K562 (cell line): ENCODE results near the gene VPS37D. TPM values are rescaled to one million over a fixed set of nuclear protein-coding genes. Genes with fewer than 3 reads are reported as not detected.
A peak's percentile ranks its signal among the peaks of the same experiment; 100 is the strongest.

Source experiments
- CCAR2 ChIP-seq: fragments of 200-400 bp; formaldehyde crosslinking; IDR thresholded peaks from 2 replicates; pipeline ENCODE4 v1.6.1; 2017; ENCODE audit warnings: mild to moderate bottlenecking, low read depth, low read length
- CREB1 ChIP-seq, 2 experiments: sonication (generic) in 1 of 2; formaldehyde crosslinking in 1 of 2; IDR thresholded peaks; 2 replicates each; pipeline versions ENCODE4 v1.6.1 to v1.8.0; 2012 to 2022; ENCODE audit warnings: inconsistent platforms in 1 of 2, mild to moderate bottlenecking in 1 of 2, missing genetic modification reagents in 1 of 2, moderate library complexity in 1 of 2
- HDAC6 ChIP-seq: IDR thresholded peaks from 2 replicates; pipeline ENCODE4 v1.6.1; 2012; ENCODE audit warnings: low read depth, mild to moderate bottlenecking, control low read depth, inconsistent platforms, low read length, moderate library complexity
- HDAC8 ChIP-seq: fragments of 450-650 bp; IDR thresholded peaks from 2 replicates; pipeline ENCODE4 v1.6.1; 2016; ENCODE audit warnings: mild to moderate bottlenecking, missing genetic modification characterization, moderate library complexity, missing compliant biosample characterization
- HIVEP1 ChIP-seq: fragments of 250-450 bp; sonication (Bioruptor Pico); IDR thresholded peaks from 2 replicates; pipeline ENCODE4 v1.4.0; 2020; ENCODE audit warnings: mild to moderate bottlenecking
- NFE2 ChIP-seq: IDR thresholded peaks from 2 replicates; pipeline ENCODE4 v1.6.1; 2014; ENCODE audit warnings: antibody characterized with exemption, low read depth
- SPI1 ChIP-seq: IDR thresholded peaks from 2 replicates; pipeline ENCODE4 v1.6.1; 2011; ENCODE audit warnings: low read depth, low read length, control low read depth, borderline replicate concordance
- TEAD1 ChIP-seq, 2 experiments: fragments of 450-650 bp in 1 of 2; sonication (generic) in 1 of 2; formaldehyde crosslinking; IDR thresholded peaks; 2 replicates each; pipeline versions ENCODE4 v1.4.0 to v1.8.0; 2020 to 2022; ENCODE audit warnings: mild to moderate bottlenecking in 2 of 2, missing genetic modification reagents in 1 of 2
- ZNF121 ChIP-seq: sonication (generic); formaldehyde crosslinking; conservative IDR thresholded peaks from 2 replicates; pipeline ENCODE4 v1.8.0; 2022; ENCODE audit warnings: missing genetic modification reagents
- ZNF324 ChIP-seq: fragments of 250-450 bp; sonication (Bioruptor Pico); IDR thresholded peaks from 2 replicates; pipeline ENCODE4 v1.4.0; 2020; ENCODE audit warnings: mild to moderate bottlenecking
- ZNF57 ChIP-seq: fragments of 450-650 bp; formaldehyde crosslinking; IDR thresholded peaks from 2 replicates; pipeline ENCODE4 v1.4.0; 2020; ENCODE audit warnings: mild to moderate bottlenecking, moderate library complexity
- ZNF644 ChIP-seq: fragments of 200-800 bp; sonication (Bioruptor generic); IDR thresholded peaks from 2 replicates; pipeline ENCODE4 v1.6.1; 2016; ENCODE audit warnings: low read depth, missing genetic modification characterization, missing compliant biosample characterization
- polyA plus RNA-seq, 8 experiments: library from polyadenylated mRNA; depleted of rRNA in 4 of 8; stranded (reverse) in 5 of 8; unstranded in 3 of 8; fragments of >200 nt; fragmentation: Nextera tagmentation in 2 of 8; fragmentation: Illumina TruSeq in 1 of 8; extraction: Ambion mirVana in 2 of 8; extraction: Trizol in 1 of 8; gene quantifications; 2 replicates each; pipeline versions ENCODE4 v1.2.1 to v1.2.3, GENCODE V29; 2011 to 2014; ENCODE audit warnings: inconsistent platforms in 1 of 8, missing spikeins in 1 of 8
- total RNA-seq, 7 experiments: library from RNA; depleted of rRNA in 6 of 7; stranded (reverse); fragments of >200 nt in 6 of 7; fragmentation: Illumina TruSeq in 2 of 7; extraction: Trizol in 2 of 7; gene quantifications; 2 replicates each; pipeline versions ENCODE4 v1.2.1 to v1.2.3, GENCODE V29; 2011 to 2021; ENCODE audit warnings: low replicate concordance in 1 of 7
- TF ChIP-seq, protein P1 (sequence below), 2 experiments: fragments of 450-650 bp; formaldehyde crosslinking in 1 of 2; IDR thresholded peaks; 2 replicates each; pipeline versions ENCODE4 v1.4.0 to v1.6.1; 2014 to 2020; ENCODE audit warnings: mild to moderate bottlenecking in 2 of 2, borderline replicate concordance in 1 of 2, low read depth in 1 of 2
- TF ChIP-seq, protein P2 (sequence below): fragments of 250-450 bp; sonication (Bioruptor Pico); IDR thresholded peaks from 2 replicates; pipeline ENCODE4 v1.9.0; 2021; ENCODE audit warnings: mild to moderate bottlenecking, inconsistent platforms
- TF ChIP-seq, protein P3 (sequence below): fragments of 450-650 bp; formaldehyde crosslinking; IDR thresholded peaks from 2 replicates; pipeline ENCODE4 v1.4.0; 2022; ENCODE audit warnings: missing genetic modification characterization

Gene VPS37D
- total and polyA plus RNA-seq, 9 of the 15 experiments (the other 6 are each of a cell fraction or from before 2014, with no cell fraction given), result 0.25 to 2.3 (median 1.0) TPM; not detected in 3

DNA sequence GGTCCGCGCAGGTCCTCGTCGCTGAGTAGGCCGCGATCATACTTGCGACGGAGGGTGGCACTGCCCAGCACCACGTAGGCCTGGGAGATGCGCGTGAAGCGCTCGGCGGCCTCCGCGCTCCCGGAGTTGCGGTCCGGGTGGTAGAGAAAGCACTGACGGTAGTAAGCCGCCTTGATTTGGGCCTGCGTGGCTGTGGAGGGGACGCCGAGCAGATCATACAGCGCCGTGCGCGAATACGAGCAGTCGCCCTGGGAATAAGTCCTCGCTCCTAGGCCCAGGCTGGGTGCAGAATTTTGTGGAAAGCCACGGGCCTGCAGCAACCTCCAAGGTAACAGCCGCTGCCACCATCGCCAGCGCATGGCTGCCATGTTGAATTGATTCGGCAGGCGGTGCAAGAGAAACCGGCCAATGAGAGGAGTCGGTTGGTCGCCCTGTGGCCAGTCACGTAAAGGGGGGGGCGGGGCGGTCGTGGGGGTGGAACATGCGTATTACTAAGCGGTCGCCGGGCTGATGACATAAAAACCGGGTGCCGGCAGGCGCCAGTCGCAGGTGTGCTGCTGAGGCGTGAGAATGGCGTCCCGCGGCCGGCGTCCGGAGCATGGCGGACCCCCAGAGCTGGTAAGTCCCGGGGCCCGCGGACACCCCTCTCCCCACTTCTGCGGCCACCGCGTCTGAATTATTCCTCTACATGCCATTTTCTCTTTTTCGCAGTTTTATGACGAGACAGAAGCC is 15.6 kb downstream of the VPS37D start, which contains the start of the genes BUD23 and DNAJC30 (continued):
- TF ChIP-seq, protein P1, sequence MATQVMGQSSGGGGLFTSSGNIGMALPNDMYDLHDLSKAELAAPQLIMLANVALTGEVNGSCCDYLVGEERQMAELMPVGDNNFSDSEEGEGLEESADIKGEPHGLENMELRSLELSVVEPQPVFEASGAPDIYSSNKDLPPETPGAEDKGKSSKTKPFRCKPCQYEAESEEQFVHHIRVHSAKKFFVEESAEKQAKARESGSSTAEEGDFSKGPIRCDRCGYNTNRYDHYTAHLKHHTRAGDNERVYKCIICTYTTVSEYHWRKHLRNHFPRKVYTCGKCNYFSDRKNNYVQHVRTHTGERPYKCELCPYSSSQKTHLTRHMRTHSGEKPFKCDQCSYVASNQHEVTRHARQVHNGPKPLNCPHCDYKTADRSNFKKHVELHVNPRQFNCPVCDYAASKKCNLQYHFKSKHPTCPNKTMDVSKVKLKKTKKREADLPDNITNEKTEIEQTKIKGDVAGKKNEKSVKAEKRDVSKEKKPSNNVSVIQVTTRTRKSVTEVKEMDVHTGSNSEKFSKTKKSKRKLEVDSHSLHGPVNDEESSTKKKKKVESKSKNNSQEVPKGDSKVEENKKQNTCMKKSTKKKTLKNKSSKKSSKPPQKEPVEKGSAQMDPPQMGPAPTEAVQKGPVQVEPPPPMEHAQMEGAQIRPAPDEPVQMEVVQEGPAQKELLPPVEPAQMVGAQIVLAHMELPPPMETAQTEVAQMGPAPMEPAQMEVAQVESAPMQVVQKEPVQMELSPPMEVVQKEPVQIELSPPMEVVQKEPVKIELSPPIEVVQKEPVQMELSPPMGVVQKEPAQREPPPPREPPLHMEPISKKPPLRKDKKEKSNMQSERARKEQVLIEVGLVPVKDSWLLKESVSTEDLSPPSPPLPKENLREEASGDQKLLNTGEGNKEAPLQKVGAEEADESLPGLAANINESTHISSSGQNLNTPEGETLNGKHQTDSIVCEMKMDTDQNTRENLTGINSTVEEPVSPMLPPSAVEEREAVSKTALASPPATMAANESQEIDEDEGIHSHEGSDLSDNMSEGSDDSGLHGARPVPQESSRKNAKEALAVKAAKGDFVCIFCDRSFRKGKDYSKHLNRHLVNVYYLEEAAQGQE (IDR thresholded peaks at IDR 0.05; ENCODE audit: borderline replicate concordance), result no peak
- TF ChIP-seq, protein P1 (CRISPR knock-in tag; IDR thresholded peaks at IDR 0.05; ENCODE audit: low read depth), result 0 out of 2 replicates have a peak, but pooled peaks have one; percentile 36
- TF ChIP-seq CREB1 (IDR thresholded peaks at IDR 0.05), result peak; percentile 98
- peak; percentile 97 for TF ChIP-seq CREB1 (CRISPR knock-in tag; IDR thresholded peaks at IDR 0.05)
- no peak for TF ChIP-seq ZNF324 (CRISPR knock-in tag)
- TF ChIP-seq, protein P2, sequence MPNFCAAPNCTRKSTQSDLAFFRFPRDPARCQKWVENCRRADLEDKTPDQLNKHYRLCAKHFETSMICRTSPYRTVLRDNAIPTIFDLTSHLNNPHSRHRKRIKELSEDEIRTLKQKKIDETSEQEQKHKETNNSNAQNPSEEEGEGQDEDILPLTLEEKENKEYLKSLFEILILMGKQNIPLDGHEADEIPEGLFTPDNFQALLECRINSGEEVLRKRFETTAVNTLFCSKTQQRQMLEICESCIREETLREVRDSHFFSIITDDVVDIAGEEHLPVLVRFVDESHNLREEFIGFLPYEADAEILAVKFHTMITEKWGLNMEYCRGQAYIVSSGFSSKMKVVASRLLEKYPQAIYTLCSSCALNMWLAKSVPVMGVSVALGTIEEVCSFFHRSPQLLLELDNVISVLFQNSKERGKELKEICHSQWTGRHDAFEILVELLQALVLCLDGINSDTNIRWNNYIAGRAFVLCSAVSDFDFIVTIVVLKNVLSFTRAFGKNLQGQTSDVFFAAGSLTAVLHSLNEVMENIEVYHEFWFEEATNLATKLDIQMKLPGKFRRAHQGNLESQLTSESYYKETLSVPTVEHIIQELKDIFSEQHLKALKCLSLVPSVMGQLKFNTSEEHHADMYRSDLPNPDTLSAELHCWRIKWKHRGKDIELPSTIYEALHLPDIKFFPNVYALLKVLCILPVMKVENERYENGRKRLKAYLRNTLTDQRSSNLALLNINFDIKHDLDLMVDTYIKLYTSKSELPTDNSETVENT (CRISPR knock-in tag), result 0 out of 2 replicates have a peak, but pooled peaks have one; percentile 62
- TF ChIP-seq HIVEP1 (CRISPR knock-in tag), result no peak
- 0 out of 2 replicates have a peak, but pooled peaks have one; percentile 21 for TF ChIP-seq NFE2
- no peak for TF ChIP-seq ZNF57
- TF ChIP-seq CCAR2, result no peak
- TF ChIP-seq ZNF121 (CRISPR knock-in tag), result no peak
- no peak for TF ChIP-seq HDAC8 (tag)
- TF ChIP-seq SPI1, result no peak
- TF ChIP-seq, protein P3, sequence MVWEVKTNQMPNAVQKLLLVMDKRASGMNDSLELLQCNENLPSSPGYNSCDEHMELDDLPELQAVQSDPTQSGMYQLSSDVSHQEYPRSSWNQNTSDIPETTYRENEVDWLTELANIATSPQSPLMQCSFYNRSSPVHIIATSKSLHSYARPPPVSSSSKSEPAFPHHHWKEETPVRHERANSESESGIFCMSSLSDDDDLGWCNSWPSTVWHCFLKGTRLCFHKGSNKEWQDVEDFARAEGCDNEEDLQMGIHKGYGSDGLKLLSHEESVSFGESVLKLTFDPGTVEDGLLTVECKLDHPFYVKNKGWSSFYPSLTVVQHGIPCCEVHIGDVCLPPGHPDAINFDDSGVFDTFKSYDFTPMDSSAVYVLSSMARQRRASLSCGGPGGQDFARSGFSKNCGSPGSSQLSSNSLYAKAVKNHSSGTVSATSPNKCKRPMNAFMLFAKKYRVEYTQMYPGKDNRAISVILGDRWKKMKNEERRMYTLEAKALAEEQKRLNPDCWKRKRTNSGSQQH, result no peak
- TF ChIP-seq HDAC6, result no peak
- TF ChIP-seq ZNF644, result no peak
- TF ChIP-seq TEAD1 (CRISPR knock-in tag; IDR thresholded peaks at IDR 0.05), result 0 out of 4 replicates have a peak, but pooled peaks have one; percentile 3 to 24
